Measurements from ENCODE around the gene HCN2. TPM values are rescaled to one million over a fixed set of nuclear protein-coding genes. Genes with fewer than 3 reads are reported as not detected.

HCN2 gene
- polyA plus RNA-seq, 1 of the 3 experiments (the other 2 are of a cell fraction), result 5.6 TPM

- DNase-seq, result no peak
- H3K9me2 ChIP-seq, result no peaks in the 10 kb centered on the region
- TF ChIP-seq JUND (IDR thresholded peaks at IDR 0.05) (no peak), FOXM1 (IDR thresholded peaks at IDR 0.05; ENCODE audit: low read depth) (no peak), RCOR1 (IDR thresholded peaks at IDR 0.05; ENCODE audit: low read length) (no peak), RXRA (IDR thresholded peaks at IDR 0.05; ENCODE audit: borderline replicate concordance, low read depth) (no peak), TAF1 (IDR thresholded peaks at IDR 0.05; ENCODE audit: borderline replicate concordance, low read depth, low read length) (no peak), REST (IDR thresholded peaks at IDR 0.05; ENCODE audit: low read depth, low read length) (no peak), EZH2phosphoT487 (IDR thresholded peaks at IDR 0.05; ENCODE audit: borderline replicate concordance, low read depth) (no peak), NFIC (IDR thresholded peaks at IDR 0.05; ENCODE audit: borderline replicate concordance) (no peak), RFX5 (IDR thresholded peaks at IDR 0.05; ENCODE audit: low read length) (no peak), FOSL2 (IDR thresholded peaks at IDR 0.05; ENCODE audit: borderline replicate concordance, low read depth) (no peak), ZBTB33 (IDR thresholded peaks at IDR 0.05; ENCODE audit: borderline replicate concordance, low read depth) (no peak), MEF2A (IDR thresholded peaks at IDR 0.05; ENCODE audit: borderline replicate concordance, low read depth) (no peak), SMC3 (IDR thresholded peaks at IDR 0.05; ENCODE audit: low read depth, low read length) (no peak), GATA2 (CRISPR knock-in tag; IDR thresholded peaks at IDR 0.05) (no peak)
- TF ChIP-seq, protein P1, sequence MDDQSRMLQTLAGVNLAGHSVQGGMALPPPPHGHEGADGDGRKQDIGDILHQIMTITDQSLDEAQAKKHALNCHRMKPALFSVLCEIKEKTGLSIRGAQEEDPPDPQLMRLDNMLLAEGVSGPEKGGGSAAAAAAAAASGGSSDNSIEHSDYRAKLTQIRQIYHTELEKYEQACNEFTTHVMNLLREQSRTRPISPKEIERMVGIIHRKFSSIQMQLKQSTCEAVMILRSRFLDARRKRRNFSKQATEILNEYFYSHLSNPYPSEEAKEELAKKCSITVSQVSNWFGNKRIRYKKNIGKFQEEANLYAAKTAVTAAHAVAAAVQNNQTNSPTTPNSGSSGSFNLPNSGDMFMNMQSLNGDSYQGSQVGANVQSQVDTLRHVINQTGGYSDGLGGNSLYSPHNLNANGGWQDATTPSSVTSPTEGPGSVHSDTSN (IDR thresholded peaks at IDR 0.05), result no peak
- TF ChIP-seq, protein P2, sequence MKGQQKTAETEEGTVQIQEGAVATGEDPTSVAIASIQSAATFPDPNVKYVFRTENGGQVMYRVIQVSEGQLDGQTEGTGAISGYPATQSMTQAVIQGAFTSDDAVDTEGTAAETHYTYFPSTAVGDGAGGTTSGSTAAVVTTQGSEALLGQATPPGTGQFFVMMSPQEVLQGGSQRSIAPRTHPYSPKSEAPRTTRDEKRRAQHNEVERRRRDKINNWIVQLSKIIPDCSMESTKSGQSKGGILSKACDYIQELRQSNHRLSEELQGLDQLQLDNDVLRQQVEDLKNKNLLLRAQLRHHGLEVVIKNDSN (IDR thresholded peaks at IDR 0.05; ENCODE audit: borderline replicate concordance, low read depth), result no peak
- peaks cover 97% of the 10 kb centered on the region for H3K79me2 ChIP-seq (ENCODE audit: insufficient read depth)
- H4K20me1 ChIP-seq (ENCODE audit: insufficient read depth), result peaks cover 91% of the 10 kb centered on the region
- WGBS (ENCODE audit: low lambda C conversion rate), result 96% methylated on average over 17 of the region's 33 CpGs
- H3K4me2 ChIP-seq, result no peak overlapping the region
- ChIA-PET POLR2A (no interaction called here), CTCF (interaction anchor here (1.5 kb wide), 1 partner anchor 76 kb away, joined by 3 read pairs; no protein-coding TSS in a partner anchor)
- H3K4me3 ChIP-seq (ENCODE audit: low read depth in 2 of 2, low read length in 1 of 2), result no peak overlapping the region
- H3K9me3 ChIP-seq, result no peaks in the 10 kb centered on the region
- H3K9ac ChIP-seq, result no peak overlapping the region
- H3F3A ChIP-seq (replicated peaks; ENCODE audit: insufficient read depth), result no peaks in the 10 kb centered on the region
- peaks cover 0 to 11% of the 10 kb centered on the region in 2 experiments for H3K36me3 ChIP-seq (replicated peaks in 1 of 2; ENCODE audit: control insufficient read depth in 1 of 2, insufficient read depth in 2 of 2, low read length in 1 of 2)
- H3K27ac ChIP-seq (ENCODE audit: low read depth in 2 of 2, low read length in 1 of 2), result no peak overlapping the region
- H3K27me3 ChIP-seq (ENCODE audit: insufficient read depth), result no peaks in the 10 kb centered on the region
- peaks cover 7 to 22% of the 10 kb centered on the region in 2 experiments; a peak in 2 of 4 replicates for H3K4me1 ChIP-seq (ENCODE audit: control insufficient read depth in 1 of 2, insufficient read depth in 2 of 2, low read depth in 1 of 2, low read length in 1 of 2)
- H2AFZ ChIP-seq (ENCODE audit: low read depth), result no peak overlapping the region
These were observed 68.6 kb downstream of the HCN2 start for GRCh38 chr19:658059-658839.
